GM12878 (cell line): ENCODE data around the gene TSEN54. TPM values are rescaled to one million over a fixed set of nuclear protein-coding genes. Genes with fewer than 3 reads are reported as not detected.

Experiments used
- ATAC-seq: fragments of 200-7000 bp; cut with Tn5 transposase; 3 replicates; pipeline ENCODE4 v1.9.1; 2020; ENCODE audit warnings: mild to moderate bottlenecking, moderate library complexity
- BruUV-seq: library from RNA; stranded (reverse); fragments of 400-500 nt; replicated peaks from 2 replicates; lab custom pipeline; 2021; lab: Mats Ljungman, UMichigan
- CTCF ChIA-PET: fragments of 300-600 bp; sonication (Branson Sonifier 250); formaldehyde crosslinking; extraction: SDS; loops from one replicate; lab custom pipeline; 2021; ENCODE audit warnings: inconsistent platforms; lab: Yijun Ruan, JAX
- POLR2A ChIA-PET: fragments of 350-600 bp; formaldehyde crosslinking; extraction: SDS; loops from one replicate; lab custom pipeline; 2021; ENCODE audit warnings: inconsistent platforms; lab: Charles Lee
- RAD21 ChIA-PET: fragments of 300-600 bp; sonication (Branson Sonifier 250); formaldehyde crosslinking; loops from one replicate; lab custom pipeline; 2023; ENCODE audit warnings: antibody characterized with exemption; ENCODE audit not compliant: unreplicated experiment; lab: Charles Lee
- SMC1A ChIA-PET: fragments of 300-600 bp; sonication (Branson Sonifier 250); formaldehyde crosslinking; loops from one replicate; lab custom pipeline; 2023; ENCODE audit not compliant: unreplicated experiment, uncharacterized antibody; lab: Charles Lee
- DNase-seq: peaks from one replicate; pipeline ENCODE4 v3.0.0-alpha.2; 2011; ENCODE audit warnings: low read depth, low spot score
- FAIRE-seq: peaks from 3 replicates; lab custom pipeline; 2011; peaks lifted over from hg19 to GRCh38; lab: Jason Lieb, UNC
- H2AFZ ChIP-seq: 2 replicates; pipeline ENCODE4 v1.6.0; 2011; ENCODE audit warnings: low read depth, low read length, control low read depth; ENCODE audit not compliant: control insufficient read depth
- H3K27ac ChIP-seq: 2 replicates; pipeline ENCODE4 v1.5.1; 2011; ENCODE audit warnings: control low read depth; ENCODE audit not compliant: control insufficient read depth, insufficient read depth
- H3K27me3 ChIP-seq, 2 experiments: replicated peaks in 1 of 2; 2 replicates each; pipeline versions ENCODE4 v1.6.0 to v1.6.1; 2011; ENCODE audit warnings: low read length in 1 of 2; ENCODE audit not compliant: control insufficient read depth in 2 of 2, insufficient read depth in 2 of 2
- H3K36me3 ChIP-seq, 2 experiments: 2 replicates each; pipeline ENCODE4 v1.5.1; 2011; ENCODE audit warnings: low read length in 1 of 2; ENCODE audit not compliant: control insufficient read depth in 2 of 2, insufficient read depth in 2 of 2
- H3K4me1 ChIP-seq: 2 replicates; pipeline ENCODE4 v1.6.1; 2011; ENCODE audit warnings: mild to moderate bottlenecking, low read length, moderate library complexity, mixed read lengths; ENCODE audit not compliant: control insufficient read depth, insufficient read depth
- H3K4me2 ChIP-seq: 2 replicates; pipeline ENCODE4 v1.6.0; 2011; ENCODE audit warnings: control low read depth; ENCODE audit not compliant: control insufficient read depth, insufficient read depth
- H3K4me3 ChIP-seq: fragments of 200-600 bp; sonication (generic); 2 replicates; pipeline ENCODE4 v1.5.1; 2016
- H3K79me2 ChIP-seq: 2 replicates; pipeline ENCODE4 v1.6.0; 2011; ENCODE audit warnings: low read length; ENCODE audit not compliant: control insufficient read depth, insufficient read depth
- H3K9ac ChIP-seq: 2 replicates; pipeline ENCODE4 v1.8.0; 2011; ENCODE audit warnings: low read length, control low read depth, mixed read lengths; ENCODE audit not compliant: control insufficient read depth, insufficient read depth
- H3K9me3 ChIP-seq: replicated peaks from 3 replicates; pipeline ENCODE4 v1.5.1; 2011; ENCODE audit warnings: mild to moderate bottlenecking, low read length; ENCODE audit not compliant: control insufficient read depth, insufficient read depth
- H4K20me1 ChIP-seq: 2 replicates; pipeline ENCODE4 v1.6.0; 2011; ENCODE audit not compliant: control insufficient read depth, insufficient read depth
- ASH2L ChIP-seq: fragments of 300-600, 200-600 bp; sonication (generic); IDR thresholded peaks from 2 replicates; pipeline ENCODE4 v1.6.1; 2017; ENCODE audit warnings: low read depth, mild to moderate bottlenecking, borderline replicate concordance
- ATF7 ChIP-seq: fragments of 450-650 bp; IDR thresholded peaks from 2 replicates; pipeline ENCODE4 v1.6.1; 2016; ENCODE audit warnings: low read depth, mild to moderate bottlenecking
- CBFB ChIP-seq: IDR thresholded peaks from 2 replicates; pipeline ENCODE4 v1.6.1; 2016; ENCODE audit warnings: antibody characterized with exemption, low read depth
- DPF2 ChIP-seq: fragments of 450-650 bp; IDR thresholded peaks from 2 replicates; pipeline ENCODE4 v1.6.1; 2017; ENCODE audit warnings: mild to moderate bottlenecking
- E2F8 ChIP-seq: fragments of 450-650 bp; IDR thresholded peaks from 2 replicates; pipeline ENCODE4 v1.6.1; 2018; ENCODE audit warnings: mild to moderate bottlenecking, low read depth, moderate library complexity; ENCODE audit not compliant: partially characterized antibody
- EGR1 ChIP-seq, 2 experiments: IDR thresholded peaks; 1 replicate in 1 of 2; 2 replicates in 1 of 2; pipeline ENCODE4 v1.6.1; 2011 to 2012; ENCODE audit warnings: low read depth in 2 of 2, low read length in 2 of 2, borderline replicate concordance in 1 of 2, mild to moderate bottlenecking in 1 of 2, moderate library complexity in 1 of 2
- IRF3 ChIP-seq: fragments of 450-650 bp; IDR thresholded peaks from 2 replicates; pipeline ENCODE4 v1.6.1; 2014; ENCODE audit warnings: mild to moderate bottlenecking
- KDM1A ChIP-seq: fragments of 200-600 bp; sonication (generic); IDR thresholded peaks from 2 replicates; pipeline ENCODE4 v1.6.1; 2016; ENCODE audit warnings: borderline replicate concordance
- NRF1 ChIP-seq: conservative IDR thresholded peaks from 2 replicates; pipeline ENCODE4 v1.6.1; 2011; ENCODE audit warnings: mild to moderate bottlenecking, low read depth, low read length, improper control_type of control experiment
- PRDM15 ChIP-seq: fragments of 450-650 bp; formaldehyde crosslinking; IDR thresholded peaks from 2 replicates; pipeline ENCODE4 v1.4.0; 2020; ENCODE audit warnings: mild to moderate bottlenecking, moderate library complexity
- RELA ChIP-seq: fragments of 450-650 bp; IDR thresholded peaks from 2 replicates; pipeline ENCODE4 v1.8.0; 2014; ENCODE audit warnings: borderline replicate concordance; ENCODE audit not compliant: partially characterized antibody
- USF2 ChIP-seq: IDR thresholded peaks from 2 replicates; pipeline ENCODE4 v1.6.1; 2011; ENCODE audit warnings: low read depth, low read length, improper control_type of control experiment, borderline replicate concordance
- ZBED1 ChIP-seq: IDR thresholded peaks from 2 replicates; pipeline ENCODE4 v1.6.1; 2016; ENCODE audit warnings: borderline replicate concordance
- ZNF217 ChIP-seq: fragments of 450-650 bp; IDR thresholded peaks from 2 replicates; pipeline ENCODE4 v1.6.1; 2017; ENCODE audit warnings: antibody characterized with exemption, mild to moderate bottlenecking
- ZNF622 ChIP-seq: fragments of 450-650 bp; IDR thresholded peaks from 2 replicates; pipeline ENCODE4 v1.6.1; 2017; ENCODE audit warnings: mild to moderate bottlenecking, inconsistent platforms
- ZZZ3 ChIP-seq: IDR thresholded peaks from 2 replicates; pipeline ENCODE4 v1.6.1; 2011; ENCODE audit warnings: low read depth; ENCODE audit not compliant: control insufficient read depth, insufficient read length
- WGBS: methylation state at CpG from one replicate; pipeline ENCODE4 v1.1.6; 2016; ENCODE audit warnings: low lambda C conversion rate; ENCODE audit not compliant: insufficient replicate concordance, insufficient coverage; ENCODE audit errors: missing lambda C conversion rate; 5-methylcytosine and 5-hydroxymethylcytosine counted together
- in situ Hi-C: fragments of 300-500 bp; cut with MboI; formaldehyde crosslinking; loops from 9 replicates; pipeline ENCODE4 v1.14.3; 2018; ENCODE audit warnings: mixed read lengths
- intact Hi-C: fragments of 100-400 bp; cut with micrococcal nuclease; formaldehyde crosslinking; loops from one replicate; pipeline ENCODE4 v1.14.2; 2022; ENCODE audit not compliant: unreplicated experiment
- polyA plus RNA-seq, 11 experiments: library from polyadenylated mRNA; depleted of rRNA in 4 of 11; unstranded in 6 of 11; stranded (reverse) in 5 of 11; fragments of >200 nt; fragmentation: Nextera tagmentation in 4 of 11; fragmentation: Illumina TruSeq in 1 of 11; extraction: Ambion mirVana in 4 of 11; extraction: Trizol in 1 of 11; gene quantifications; 1 replicate in 1 of 11; 2 replicates in 10 of 11; pipeline versions ENCODE4 v1.2.1 to v1.2.3, GENCODE V29; 2011 to 2016; ENCODE audit warnings: inconsistent platforms in 2 of 11, missing spikeins in 2 of 11, low read depth in 1 of 11
- total RNA-seq, 4 experiments: library from RNA; depleted of rRNA in 3 of 4; stranded (reverse); fragments of >200 nt in 3 of 4; fragmentation: Illumina TruSeq in 1 of 4; extraction: Trizol in 1 of 4; gene quantifications; 2 replicates each; pipeline versions ENCODE4 v1.2.1 to v1.2.3, GENCODE V29; 2013 to 2021

Gene TSEN54
- total and polyA plus RNA-seq, 10 of the 15 experiments (the other 5 are each of a cell fraction or from before 2014, with no cell fraction given) = 7.1 to 48.0 (median 41.1) TPM

- in situ Hi-C loops = no loop called here
- BruUV-seq = no TSS peak
These were observed 20.3 kb upstream of the TSEN54 start for GRCh38 chr17:75496005-75496404.

More at GRCh38 chr17:75496005-75496404, 20.3 kb upstream of the TSEN54 start:
- ChIA-PET SMC1A (no interaction called here), RAD21 (no interaction called here), CTCF (no interaction called here), POLR2A (no interaction called here)
- intact Hi-C loops = no loop called here
- Histone ChIP-seq H2AFZ (no peak overlapping the region), H3K9me3 (no peaks in the 10 kb centered on the region), H3K4me3 (no peak overlapping the region), H3K9ac (no peak overlapping the region), H3K36me3 (peaks cover 7 to 15% of the 10 kb centered on the region in 2 experiments; a peak in 3 of 4 replicates), H3K27ac (no peak overlapping the region), H3K4me1 (no peaks in the 10 kb centered on the region), H3K27me3 (no peaks in the 10 kb centered on the region), H3K4me2 (no peak overlapping the region), H4K20me1 (no peaks in the 10 kb centered on the region), H3K79me2 (no peaks in the 10 kb centered on the region)
- TF ChIP-seq PRDM15 (CRISPR knock-in tag) (no peak), DPF2 (no peak), USF2 (no peak), ATF7 (no peak), KDM1A (no peak), EGR1 (IDR thresholded peaks at IDR 0.05; ENCODE audit: borderline replicate concordance in 1 of 2, low read depth in 2 of 2, low read length in 2 of 2) (no peak), E2F8 (no peak), ZBED1 (no peak), ZNF622 (no peak), ZNF217 (no peak), NRF1 (no peak), ASH2L (no peak), CBFB (no peak), ZZZ3 (no peak), IRF3 (no peak), RELA (no peak)
- DNase-seq = no peak
- 96% methylated on average over 11 of the region's 11 CpGs for WGBS
- no peak for FAIRE-seq
- ATAC-seq = no peak
